Transverse colon (tissue), 4 donors: ENCODE measurements around the gene SMARCAL1. TPM values are rescaled to one million over a fixed set of nuclear protein-coding genes. Genes with fewer than 3 reads are reported as not detected.

Experiments used
- DNase-seq: peaks from one replicate; pipeline ENCODE4 v3.0.0-alpha.2; 2019
- H3K27ac ChIP-seq, 4 donors: fragments of 200-600 bp; sonication (generic); 2 replicates each; pipeline ENCODE4 v1.5.1; 2016 to 2018; ENCODE audit warnings: inconsistent platforms in 4 of 4
- H3K27me3 ChIP-seq: fragments of 200-600 bp; sonication (generic); 2 replicates; pipeline ENCODE4 v1.5.1; 2017; ENCODE audit warnings: inconsistent platforms
- H3K36me3 ChIP-seq, 4 donors: fragments of 200-600 bp; sonication (generic); 2 replicates each; pipeline ENCODE4 v1.5.1; 2017 to 2019; ENCODE audit warnings: inconsistent platforms in 4 of 4
- H3K4me1 ChIP-seq, 4 donors: fragments of 200-600 bp; sonication (generic); 2 replicates each; pipeline ENCODE4 v1.5.1; 2017 to 2020; ENCODE audit warnings: inconsistent platforms in 4 of 4
- H3K4me3 ChIP-seq, 4 donors: fragments of 200-600 bp; sonication (generic); 1 replicate in 1 of 4; 2 replicates in 3 of 4; pipeline versions ENCODE4 v1.5.1 to v1.6.1; 2017 to 2019; ENCODE audit warnings: inconsistent platforms in 4 of 4
- H3K9me3 ChIP-seq, 2 donors: fragments of 200-600 bp; sonication (generic); 2 replicates each; pipeline ENCODE4 v1.5.1; 2017 to 2019; ENCODE audit warnings: inconsistent platforms in 2 of 2
- EP300 ChIP-seq: sonication (generic); formaldehyde crosslinking; IDR thresholded peaks from one replicate; pipeline ENCODE4 v1.6.1; 2017; ENCODE audit warnings: antibody characterized with exemption, low read depth
- POLR2A ChIP-seq: fragments of 450-650 bp; IDR thresholded peaks from one replicate; pipeline ENCODE4 v1.6.1; 2016; ENCODE audit warnings: antibody characterized with exemption, mild to moderate bottlenecking, moderate library complexity
- POLR2AphosphoS5 ChIP-seq, 3 donors: sonication (generic); formaldehyde crosslinking; IDR thresholded peaks; one replicate each; pipeline ENCODE4 v1.6.1; 2016; ENCODE audit warnings: antibody characterized with exemption in 3 of 3
- WGBS, 2 donors: methylation state at CpG; one replicate each; pipeline ENCODE4 v1.1.5; 2018; ENCODE audit warnings: low coverage in 1 of 2; 5-methylcytosine and 5-hydroxymethylcytosine counted together
- in situ Hi-C, 4 donors: fragments of 200-750 bp; cut with MboI; loops; one replicate each; pipeline versions ENCODE4 v1.15.0 to v1.15.1; 2017; ENCODE audit warnings: low sequenced_read_pairs in 3 of 4, low pct_ligation_motif_present in 1 of 4, low pct_unique_long_range_greater_than_20kb in 1 of 4
- intact Hi-C: fragments of 100-400 bp; cut with DNase I; formaldehyde crosslinking; loops from one replicate; pipeline ENCODE4 v1.15.1; 2023; ENCODE audit warnings: low total_unique reads
- total RNA-seq, 4 donors: library from RNA; depleted of rRNA; stranded (reverse); fragments of >200 nt; gene quantifications; one replicate each; pipeline ENCODE4 v1.1.0, GENCODE V29; 2016
- TF ChIP-seq, protein P1 (sequence below), 5 experiments: fragments of 200-600 bp in 3 of 5; fragments of 450-650 bp in 2 of 5; sonication (generic) in 3 of 5; IDR thresholded peaks; 1 replicate in 2 of 5; 2 replicates in 3 of 5; pipeline ENCODE4 v1.5.1; 2016 to 2017; ENCODE audit warnings: antibody characterized with exemption in 5 of 5, inconsistent platforms in 3 of 5, mild to moderate bottlenecking in 2 of 5, moderate library complexity in 1 of 5

The SMARCAL1 gene
- total RNA-seq, 4 donors from 2014 or later: 16.9 to 32.2 (median 23.6) TPM

DNA sequence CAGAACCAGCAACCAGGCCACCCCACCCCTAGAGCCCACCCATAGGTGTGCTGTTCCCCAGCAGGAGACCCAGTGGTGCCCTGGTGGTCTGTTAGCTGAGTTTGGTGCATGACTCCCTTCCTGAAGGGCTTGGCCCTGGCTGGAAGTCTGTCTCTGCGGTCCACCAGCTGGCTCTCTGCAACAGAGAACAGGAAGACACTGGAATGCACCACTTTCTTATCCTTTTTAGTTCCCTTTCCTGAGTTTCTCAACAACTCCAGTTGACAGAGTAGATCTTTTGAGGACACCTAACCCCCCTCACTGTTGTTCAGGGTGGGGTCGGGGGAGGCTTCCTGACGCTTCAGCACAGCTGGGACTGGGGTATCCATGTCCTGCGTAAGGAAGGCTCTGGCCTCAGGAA, 74.4 kb downstream of the SMARCAL1 start:
- 68% methylated on average over 4 of the region's 4 CpGs; no CpG with 5 or more reads in 1 of the 2 donors for WGBS, 2 donors
- no peak overlapping the region for H3K27ac ChIP-seq
- in situ Hi-C loops: no loop called here

DNA sequence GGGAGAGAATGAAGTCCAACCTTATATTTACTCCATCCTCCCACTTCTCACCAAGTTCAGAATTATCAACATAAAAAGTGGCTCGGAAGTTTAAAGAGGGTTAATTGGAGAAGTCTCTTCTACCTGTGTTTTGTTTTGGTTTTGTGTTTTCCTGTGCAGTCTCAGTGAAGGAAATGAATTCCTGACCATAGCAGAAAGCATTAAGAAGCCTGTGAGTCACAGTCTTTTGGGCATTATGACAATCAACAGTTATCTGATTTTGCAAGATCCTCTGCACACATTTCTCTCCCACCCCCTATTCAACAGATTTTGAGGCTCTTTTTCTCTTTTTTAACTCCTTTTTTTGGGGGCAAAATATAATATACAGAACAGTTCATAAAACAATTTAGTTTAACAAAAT, 77.8 kb downstream of the SMARCAL1 start:
- H3K36me3 ChIP-seq: no peaks in the 10 kb centered on the region
- no peak overlapping the region for H3K4me3 ChIP-seq
- TF ChIP-seq POLR2A: no peak
- TF ChIP-seq EP300: no peak
- TF ChIP-seq, protein P1, sequence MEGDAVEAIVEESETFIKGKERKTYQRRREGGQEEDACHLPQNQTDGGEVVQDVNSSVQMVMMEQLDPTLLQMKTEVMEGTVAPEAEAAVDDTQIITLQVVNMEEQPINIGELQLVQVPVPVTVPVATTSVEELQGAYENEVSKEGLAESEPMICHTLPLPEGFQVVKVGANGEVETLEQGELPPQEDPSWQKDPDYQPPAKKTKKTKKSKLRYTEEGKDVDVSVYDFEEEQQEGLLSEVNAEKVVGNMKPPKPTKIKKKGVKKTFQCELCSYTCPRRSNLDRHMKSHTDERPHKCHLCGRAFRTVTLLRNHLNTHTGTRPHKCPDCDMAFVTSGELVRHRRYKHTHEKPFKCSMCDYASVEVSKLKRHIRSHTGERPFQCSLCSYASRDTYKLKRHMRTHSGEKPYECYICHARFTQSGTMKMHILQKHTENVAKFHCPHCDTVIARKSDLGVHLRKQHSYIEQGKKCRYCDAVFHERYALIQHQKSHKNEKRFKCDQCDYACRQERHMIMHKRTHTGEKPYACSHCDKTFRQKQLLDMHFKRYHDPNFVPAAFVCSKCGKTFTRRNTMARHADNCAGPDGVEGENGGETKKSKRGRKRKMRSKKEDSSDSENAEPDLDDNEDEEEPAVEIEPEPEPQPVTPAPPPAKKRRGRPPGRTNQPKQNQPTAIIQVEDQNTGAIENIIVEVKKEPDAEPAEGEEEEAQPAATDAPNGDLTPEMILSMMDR (IDR thresholded peaks at IDR 0.05): no peak
- no peak for TF ChIP-seq POLR2AphosphoS5 (IDR thresholded peaks at IDR 0.05)
- no peaks in the 10 kb centered on the region for H3K27me3 ChIP-seq
- no peaks in the 10 kb centered on the region for H3K4me1 ChIP-seq
- in situ Hi-C loops: no loop called here
- DNase-seq: no peak
- H3K9me3 ChIP-seq: no peaks in the 10 kb centered on the region
- 76 to 82% methylated on average over 1 of the region's 1 CpG for WGBS, 2 donors
- intact Hi-C loops: no loop called here
- no peak overlapping the region for H3K27ac ChIP-seq

More for the DNA sequence above, 74.4 kb downstream of the SMARCAL1 start:
- no peak for DNase-seq
- H3K36me3 ChIP-seq: peaks cover 0 to 10% (median 0%) of the 10 kb centered on the region in 4 donors
- intact Hi-C loops: no loop called here
- H3K9me3 ChIP-seq: no peaks in the 10 kb centered on the region
- H3K27me3 ChIP-seq: no peaks in the 10 kb centered on the region
- no peak overlapping the region for H3K4me3 ChIP-seq
- TF ChIP-seq POLR2A: no peak
- no peak for TF ChIP-seq EP300
- no peak for TF ChIP-seq POLR2AphosphoS5 (IDR thresholded peaks at IDR 0.05)
- TF ChIP-seq, protein P1 (IDR thresholded peaks at IDR 0.05): no peak
- H3K4me1 ChIP-seq: no peaks in the 10 kb centered on the region

DNA sequence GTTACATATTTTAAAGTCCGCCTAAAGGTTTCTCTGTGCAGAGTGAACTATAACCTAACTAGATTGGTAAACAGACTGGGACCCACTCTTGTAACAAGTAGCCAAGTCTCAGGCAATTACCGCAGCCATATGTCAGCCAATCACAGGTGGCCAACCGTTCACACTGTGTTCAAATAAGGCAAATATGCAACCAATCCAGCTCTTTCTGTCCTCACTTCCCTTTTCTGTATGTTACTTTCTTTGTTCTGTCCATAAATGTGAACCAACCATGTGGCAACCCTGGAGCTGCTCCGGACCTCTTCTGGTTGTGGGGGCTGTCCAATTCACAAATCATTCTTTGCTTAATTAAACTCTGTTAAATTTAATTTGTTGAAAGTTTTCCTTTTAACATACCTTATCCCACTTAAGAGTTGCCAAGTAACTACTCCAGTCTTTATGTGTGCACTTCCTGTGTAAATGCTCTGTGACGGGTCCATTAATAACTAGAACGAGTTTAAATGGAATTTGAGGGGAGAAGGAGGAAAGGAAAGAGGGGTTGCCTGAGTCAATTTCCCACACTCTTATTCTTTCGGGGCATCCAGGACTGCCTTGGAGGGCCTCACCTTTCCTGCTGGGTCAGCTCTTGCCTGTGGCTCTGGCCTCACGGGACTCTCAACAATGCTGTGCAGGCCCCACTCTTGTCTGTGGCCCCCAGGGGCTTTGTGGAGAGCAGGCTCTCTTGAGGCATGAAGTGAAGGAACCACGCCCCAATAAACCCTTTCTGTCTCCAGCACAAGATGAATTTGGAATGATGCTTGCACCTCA, 79.7 kb downstream of the SMARCAL1 start:
- Histone ChIP-seq H3K27me3 (no peaks in the 10 kb centered on the region), H3K4me3 (no peak overlapping the region), H3K9me3 (no peaks in the 10 kb centered on the region), H3K27ac (no peak overlapping the region), H3K36me3 (no peaks in the 10 kb centered on the region), H3K4me1 (no peaks in the 10 kb centered on the region)
- WGBS, 2 donors: 73 to 84% methylated on average over 6 to 9 of the region's 9 CpGs
- DNase-seq: no peak
- in situ Hi-C loops (no loop called here), intact Hi-C loops (no loop called here)
- TF ChIP-seq, protein P1 (IDR thresholded peaks at IDR 0.05): no peak
- TF ChIP-seq EP300 (no peak), POLR2A (no peak), POLR2AphosphoS5 (IDR thresholded peaks at IDR 0.05) (no peak)

DNA sequence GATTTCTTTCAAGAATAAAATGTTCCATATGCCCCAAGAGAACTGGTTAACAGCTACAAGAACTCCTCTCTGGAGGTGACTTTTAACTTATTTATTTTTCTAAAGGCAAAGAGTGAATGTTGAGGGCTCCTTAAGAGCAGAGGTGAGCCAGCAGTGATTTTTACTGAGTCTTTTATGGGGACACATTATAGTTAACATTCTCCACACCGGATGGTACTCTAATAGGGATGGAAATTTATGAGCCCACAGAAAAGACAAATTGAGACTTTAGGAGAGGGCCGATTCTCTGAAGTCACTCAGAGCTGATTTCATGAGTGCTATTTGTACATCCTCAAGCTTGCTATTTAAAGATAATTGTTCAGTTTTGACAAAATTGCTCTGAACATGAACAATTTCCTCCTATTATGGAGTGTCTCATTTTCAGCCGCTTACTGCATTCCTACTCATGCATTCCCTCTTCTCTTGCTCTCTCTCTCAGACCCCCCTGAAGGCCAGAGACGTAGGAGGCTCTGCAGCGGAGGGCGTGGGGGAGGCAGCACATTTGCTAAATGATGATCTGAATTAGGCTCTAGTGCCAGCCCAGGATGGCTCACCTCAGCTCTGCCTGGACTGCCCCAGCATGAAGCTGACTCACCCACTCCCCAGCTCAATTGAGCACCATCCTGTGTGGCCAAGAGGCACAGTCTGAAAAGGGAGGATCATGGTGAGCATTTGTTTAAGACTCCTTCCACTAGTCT, 80.5 kb downstream of the SMARCAL1 start:
- Histone ChIP-seq H3K27me3 (no peaks in the 10 kb centered on the region), H3K9me3 (no peaks in the 10 kb centered on the region), H3K36me3 (no peaks in the 10 kb centered on the region), H3K4me1 (peaks cover 0 to 5% (median 2%) of the 10 kb centered on the region in 4 donors), H3K27ac (no peak overlapping the region), H3K4me3 (no peak overlapping the region)
- in situ Hi-C loops (no loop called here), intact Hi-C loops (no loop called here)
- 35 to 76% methylated on average over 2 to 6 of the region's 6 CpGs for WGBS, 2 donors
- no peak for DNase-seq
- TF ChIP-seq POLR2A (no peak), EP300 (no peak), POLR2AphosphoS5 (IDR thresholded peaks at IDR 0.05) (no peak)
- TF ChIP-seq, protein P1 (IDR thresholded peaks at IDR 0.05): no peak
